Breast epithelium (tissue), 4 donors: ENCODE data around the gene ACVR2B. TPM values are rescaled to one million over a fixed set of nuclear protein-coding genes. Genes with fewer than 3 reads are reported as not detected.
"Not testable (repeated sequence)": the region's sequence is repeated elsewhere in the genome, so short reads cannot be mapped to it uniquely, and the experiment has no call there.

Experiments
- DNase-seq, 2 donors: peaks; one replicate each; pipeline ENCODE4 v3.0.0-alpha.2; 2019; ENCODE audit warnings: low spot score in 2 of 2
- H3K27ac ChIP-seq, 2 donors: fragments of 200-600 bp; sonication (generic) in 1 of 2; one replicate each; pipeline ENCODE4 v1.5.1; 2016 to 2019; ENCODE audit warnings: mild to moderate bottlenecking in 1 of 2
- H3K27me3 ChIP-seq, 2 donors: fragments of 200-600 bp; sonication (generic) in 1 of 2; one replicate each; pipeline versions ENCODE4 v1.5.1 to v1.6.0; 2017 to 2019; ENCODE audit warnings: control low read depth in 1 of 2, mild to moderate bottlenecking in 1 of 2
- H3K36me3 ChIP-seq: fragments of 200-600 bp; one replicate; pipeline ENCODE4 v1.5.1; 2019
- H3K4me1 ChIP-seq, 2 donors: fragments of 200-600 bp; sonication (generic); one replicate each; pipeline ENCODE4 v1.5.1; 2016 to 2019; ENCODE audit warnings: control low read depth in 1 of 2
- H3K4me3 ChIP-seq, 3 donors: fragments of 200-600 bp; sonication (generic); 1 replicate in 2 of 3; 2 replicates in 1 of 3; pipeline ENCODE4 v1.5.1; 2016 to 2019; ENCODE audit warnings: mild to moderate bottlenecking in 3 of 3, moderate library complexity in 2 of 3
- H3K9me3 ChIP-seq, 2 donors: fragments of 200-600 bp; sonication (generic) in 1 of 2; one replicate each; pipeline ENCODE4 v1.5.1; 2016 to 2019; ENCODE audit warnings: control low read depth in 1 of 2
- CTCF ChIP-seq, 3 donors: fragments of 450-650 bp; IDR thresholded peaks; one replicate each; pipeline ENCODE4 v1.5.1; 2016 to 2017; ENCODE audit warnings: antibody characterized with exemption in 3 of 3, mild to moderate bottlenecking in 3 of 3, moderate library complexity in 3 of 3
- POLR2A ChIP-seq: fragments of 450-650 bp; IDR thresholded peaks from one replicate; pipeline ENCODE4 v1.6.1; 2016; ENCODE audit warnings: antibody characterized with exemption, mild to moderate bottlenecking, moderate library complexity
- POLR2AphosphoS5 ChIP-seq, 3 donors: sonication (generic); formaldehyde crosslinking; IDR thresholded peaks; one replicate each; pipeline ENCODE4 v1.6.1; 2017; ENCODE audit warnings: antibody characterized with exemption in 3 of 3
- intact Hi-C: fragments of 100-400 bp; cut with DNase I; formaldehyde crosslinking; loops from one replicate; pipeline ENCODE4 v1.15.1; 2023; ENCODE audit warnings: low total_unique reads
- total RNA-seq, 3 donors: library from RNA; depleted of rRNA; stranded (reverse); fragments of >200 nt; gene quantifications; one replicate each; pipeline ENCODE4 v1.1.0, GENCODE V29; 2016

ACVR2B gene
- total RNA-seq, 3 donors from 2014 or later: 4.0 to 10.7 (median 10.2) TPM

DNA sequence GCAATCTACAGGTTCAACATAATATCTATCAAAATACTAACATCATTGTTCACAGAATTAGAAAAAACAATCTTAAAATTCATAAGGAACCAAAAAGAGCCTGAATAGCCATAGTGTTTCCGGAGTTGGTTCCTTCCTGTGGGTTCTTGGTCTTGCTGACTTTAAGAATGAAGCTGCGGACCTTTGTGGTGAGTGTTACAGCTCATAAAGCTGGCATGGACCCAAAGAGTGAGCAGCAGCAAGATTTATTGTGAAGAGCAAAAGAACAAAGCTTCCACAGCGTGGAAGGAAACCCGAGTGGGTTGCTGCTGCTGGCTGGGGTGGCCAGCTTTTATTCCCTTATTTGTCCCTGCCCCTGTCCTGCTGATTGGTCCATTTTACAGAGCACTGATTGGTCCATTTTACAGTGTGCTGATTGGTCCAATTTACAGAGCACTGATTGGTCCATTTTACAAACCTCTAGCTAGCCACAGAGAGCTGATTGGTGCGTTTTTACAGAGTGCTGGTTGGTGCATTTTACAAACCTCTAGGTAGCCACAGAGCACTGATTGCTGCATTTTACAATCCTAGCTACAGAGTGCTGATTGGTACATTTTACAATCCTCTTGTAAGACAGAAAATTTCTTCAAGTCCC lies 15.1 kb upstream of the ACVR2B start:
- DNase-seq, H3K36me3 ChIP-seq, intact Hi-C loops, H3K4me1 ChIP-seq, H3K27me3 ChIP-seq, H3K27ac ChIP-seq, H3K4me3 ChIP-seq: not testable (repeated sequence)
- peaks cover 19 to 30% of the 10 kb centered on the region in 2 donors for H3K9me3 ChIP-seq

GRCh38 chr3:38443205-38443604 lies 10.5 kb upstream of the ACVR2B start:
- H3K27me3 ChIP-seq, DNase-seq, intact Hi-C loops, H3K4me1 ChIP-seq, H3K36me3 ChIP-seq, H3K27ac ChIP-seq, H3K4me3 ChIP-seq: not testable (repeated sequence)
- peaks cover 11 to 12% of the 10 kb centered on the region in 2 donors for H3K9me3 ChIP-seq

- H3K9me3 ChIP-seq: no peaks in the 10 kb centered on the region
- no peak overlapping the region for H3K27ac ChIP-seq
- H3K4me1 ChIP-seq: no peaks in the 10 kb centered on the region
- DNase-seq: no peak
- no peak for TF ChIP-seq POLR2AphosphoS5 (IDR thresholded peaks at IDR 0.05)
- TF ChIP-seq POLR2A: no peak
- TF ChIP-seq CTCF (IDR thresholded peaks at IDR 0.05): no peak
- intact Hi-C loops: no loop called here
- H3K27me3 ChIP-seq: no peaks in the 10 kb centered on the region
- no peak overlapping the region for H3K4me3 ChIP-seq
- no peaks in the 10 kb centered on the region for H3K36me3 ChIP-seq
These were observed 7.5 kb upstream of the ACVR2B start for GRCh38 chr3:38446085-38446686.

- Histone ChIP-seq H3K4me1 (no peaks in the 10 kb centered on the region), H3K4me3 (no peak overlapping the region), H3K9me3 (no peaks in the 10 kb centered on the region), H3K36me3 (no peaks in the 10 kb centered on the region), H3K27ac (no peak overlapping the region), H3K27me3 (no peaks in the 10 kb centered on the region)
- intact Hi-C loops: no loop called here
- DNase-seq: no peak
- TF ChIP-seq CTCF (IDR thresholded peaks at IDR 0.05): no peak
- TF ChIP-seq POLR2A: no peak
- TF ChIP-seq POLR2AphosphoS5 (IDR thresholded peaks at IDR 0.05): no peak
These were observed 6.9 kb upstream of the ACVR2B start for GRCh38 chr3:38446812-38447211.

DNA sequence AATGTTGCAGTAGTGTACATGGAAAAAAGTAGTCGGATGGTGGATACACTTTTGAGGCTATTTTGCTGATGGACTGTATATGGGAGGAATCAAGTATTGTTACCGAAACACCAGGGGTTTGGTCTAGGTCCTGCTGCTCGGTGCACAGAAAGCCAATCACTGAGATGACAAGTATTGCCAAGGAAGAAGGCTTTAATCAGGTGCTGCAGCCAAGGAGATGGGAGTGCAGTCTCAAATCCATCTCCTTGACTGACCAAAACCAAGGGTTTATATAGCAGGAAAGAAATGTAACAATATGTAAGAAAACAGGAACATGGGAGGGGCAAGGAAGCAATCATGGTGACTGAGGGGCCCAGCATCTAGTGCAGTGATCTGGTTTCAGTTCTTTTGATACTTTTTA lies 2.8 kb upstream of the ACVR2B start:
- no peaks in the 10 kb centered on the region for H3K36me3 ChIP-seq
- no peaks in the 10 kb centered on the region for H3K9me3 ChIP-seq
- no peak for TF ChIP-seq POLR2AphosphoS5 (IDR thresholded peaks at IDR 0.05)
- TF ChIP-seq CTCF (IDR thresholded peaks at IDR 0.05): no peak
- no peak for TF ChIP-seq POLR2A
- DNase-seq: no peak
- H3K27ac ChIP-seq: no peak overlapping the region
- H3K4me3 ChIP-seq: no peak overlapping the region
- H3K27me3 ChIP-seq: no peaks in the 10 kb centered on the region
- H3K4me1 ChIP-seq: peaks cover 0 to 1% of the 10 kb centered on the region in 2 donors
- intact Hi-C loops: no loop called here

GRCh38 chr3:38453913-38454177 lies 155 bp downstream of the ACVR2B start:
- Histone ChIP-seq H3K36me3 (no peaks in the 10 kb centered on the region), H3K4me1 (peaks cover 0 to 19% of the 10 kb centered on the region in 2 donors), H3K27ac (peak overlapping the region; percentile 92 to 98), H3K9me3 (no peaks in the 10 kb centered on the region), H3K4me3 (peak overlapping the region; percentile 58 to 98 (median 85)), H3K27me3 (no peaks in the 10 kb centered on the region)
- intact Hi-C loops: no loop called here
- DNase-seq: no peak
- TF ChIP-seq CTCF (IDR thresholded peaks at IDR 0.05) (no peak), POLR2A (no peak), POLR2AphosphoS5 (IDR thresholded peaks at IDR 0.05) (no peak)
